CD4-positive, alpha-beta T cell (primary cell): ENCODE data around the gene SLC37A3. TPM values are rescaled to one million over a fixed set of nuclear protein-coding genes. Genes with fewer than 3 reads are reported as not detected.

Experiments used
- ATAC-seq: fragments of 200-7000 bp; cut with Tn5 transposase; one replicate; pipeline ENCODE4 v1.10.0; 2022; ENCODE audit warnings: mild to moderate bottlenecking; ENCODE audit not compliant: poor library complexity
- CTCF ChIA-PET: fragments of 350-600 bp; sonication (Branson Sonifier 250); formaldehyde crosslinking; loops from one replicate; lab custom pipeline; 2021; ENCODE audit warnings: antibody characterized with exemption, inconsistent platforms; lab: Charles Lee
- POLR2A ChIA-PET: fragments of 350-600 bp; sonication (Branson Sonifier 250); formaldehyde crosslinking; loops from one replicate; lab custom pipeline; 2021; ENCODE audit warnings: antibody characterized with exemption, inconsistent platforms; lab: Charles Lee
- DNase-seq, 14 experiments: peaks; one replicate each; pipeline ENCODE4 v3.0.0-alpha.2; 2013 to 2020; ENCODE audit warnings: mixed read lengths in 2 of 14
- H3K27ac ChIP-seq, 2 donors: one replicate each; pipeline versions ENCODE4 v1.5.1 to v1.7.0; 2013; ENCODE audit warnings: low read length in 2 of 2, low read depth in 1 of 2, mild to moderate bottlenecking in 1 of 2
- H3K27me3 ChIP-seq, 2 experiments: 1 replicate in 1 of 2; 2 replicates in 1 of 2; pipeline versions ENCODE4 v1.6.1 to v1.7.0; 2013; ENCODE audit warnings: low read length in 2 of 2, control low read depth in 1 of 2, mild to moderate bottlenecking in 1 of 2, moderate library complexity in 1 of 2; ENCODE audit not compliant: insufficient read depth in 2 of 2, control insufficient read depth in 1 of 2
- H3K36me3 ChIP-seq: one replicate; pipeline ENCODE4 v1.6.1; 2013; ENCODE audit warnings: low read length, control low read depth; ENCODE audit not compliant: insufficient read depth
- H3K4me1 ChIP-seq: one replicate; pipeline ENCODE4 v1.6.1; 2013; ENCODE audit warnings: low read length, control low read depth; ENCODE audit not compliant: insufficient read depth
- H3K4me3 ChIP-seq: one replicate; pipeline ENCODE4 v1.5.1; 2013; ENCODE audit warnings: mild to moderate bottlenecking, low read length, moderate library complexity
- H3K9me3 ChIP-seq, 2 experiments: 1 replicate in 1 of 2; 2 replicates in 1 of 2; pipeline versions ENCODE4 v1.6.1 to v1.7.0; 2013; ENCODE audit warnings: low read length in 2 of 2, mild to moderate bottlenecking in 2 of 2, control low read depth in 1 of 2, moderate library complexity in 1 of 2; ENCODE audit not compliant: control insufficient read depth in 1 of 2, insufficient read depth in 1 of 2
- H3K27ac Mint-ChIP-seq: one replicate; pipeline ENCODE4 v1.8.0; 2020; ENCODE audit warnings: mixed read lengths
- H3K27me3 Mint-ChIP-seq: one replicate; pipeline ENCODE4 v1.8.0; 2021; ENCODE audit warnings: mixed read lengths
- H3K36me3 Mint-ChIP-seq: one replicate; pipeline ENCODE4 v1.8.0; 2021; ENCODE audit warnings: low read depth, mixed read lengths
- H3K4me1 Mint-ChIP-seq: one replicate; pipeline ENCODE4 v1.8.0; 2021; ENCODE audit warnings: low read depth, mixed read lengths
- H3K4me3 Mint-ChIP-seq: one replicate; pipeline ENCODE4 v1.8.0; 2020; ENCODE audit warnings: mild to moderate bottlenecking, mixed read lengths
- H3K9me3 Mint-ChIP-seq: one replicate; pipeline ENCODE4 v1.8.0; 2020; ENCODE audit warnings: mixed read lengths
- CTCF ChIP-seq: fragments of 200-600 bp; IDR thresholded peaks from one replicate; pipeline ENCODE4 v1.8.0; 2022; ENCODE audit warnings: antibody characterized with exemption, mild to moderate bottlenecking
- intact Hi-C, 2 experiments: fragments of 100-400 bp; cut with DNase I in 1 of 2; cut with micrococcal nuclease in 1 of 2; formaldehyde crosslinking; loops; one replicate each; pipeline versions ENCODE4 v1.15.1 to v1.9.0; 2023 to 2025; cut with DNase I, micrococcal nuclease
- total RNA-seq, 174 experiments: library from RNA in 2 of 174; stranded (reverse) in 2 of 174; gene quantifications; one replicate each; pipeline ENCODE4 v1.2.3 and lab custom pipeline; 2021 to 2026

The SLC37A3 gene
- total RNA-seq, 2 experiments from 2014 or later: 23.5 to 25.6 TPM

GRCh38 chr7:140369294-140369693 lies 29.0 kb downstream of the SLC37A3 start:
- no peak for TF ChIP-seq CTCF
- Histone ChIP-seq H3K27me3 (no peaks in the 10 kb centered on the region), H3K27ac (no peak overlapping the region), H3K36me3 (peaks cover 22% of the 10 kb centered on the region), H3K4me1 (peaks cover 1% of the 10 kb centered on the region), H3K9me3 (no peaks in the 10 kb centered on the region), H3K4me3 (no peak overlapping the region)
- ChIA-PET POLR2A (no interaction called here), CTCF (no interaction called here)
- ATAC-seq (no peak), DNase-seq (no peak)
- Mint-ChIP-seq H3K4me3 (no peak overlapping the region), H3K4me1 (no peaks in the 10 kb centered on the region), H3K36me3 (peaks cover 46% of the 10 kb centered on the region), H3K27me3 (no peaks in the 10 kb centered on the region), H3K9me3 (no peaks in the 10 kb centered on the region), H3K27ac (no peak overlapping the region)
- intact Hi-C loops: no loop called here

GRCh38 chr7:140367528-140367927 lies 30.8 kb downstream of the SLC37A3 start:
- Mint-ChIP-seq H3K27me3 (no peaks in the 10 kb centered on the region), H3K27ac (no peak overlapping the region), H3K4me3 (no peak overlapping the region), H3K4me1 (no peaks in the 10 kb centered on the region), H3K9me3 (no peaks in the 10 kb centered on the region), H3K36me3 (peaks cover 54% of the 10 kb centered on the region)
- Histone ChIP-seq H3K9me3 (no peaks in the 10 kb centered on the region), H3K27me3 (no peaks in the 10 kb centered on the region), H3K4me3 (no peak overlapping the region), H3K36me3 (peaks cover 26% of the 10 kb centered on the region), H3K27ac (no peak overlapping the region), H3K4me1 (no peaks in the 10 kb centered on the region)
- TF ChIP-seq CTCF: no peak
- ATAC-seq (no peak), DNase-seq (no peak)
- POLR2A ChIA-PET: no interaction called here
- intact Hi-C loops: no loop called here
- CTCF ChIA-PET: interaction anchor here (0.7 kb wide), 1 partner anchor 38 kb away, joined by 3 read pairs; no protein-coding TSS in a partner anchor

- H3K27me3 Mint-ChIP-seq: no peaks in the 10 kb centered on the region
- peaks cover 7% of the 10 kb centered on the region for H3K4me1 ChIP-seq
- intact Hi-C loops: no loop called here
- H3K36me3 Mint-ChIP-seq: peaks cover 51% of the 10 kb centered on the region
- H3K4me3 Mint-ChIP-seq: no peak overlapping the region
- DNase-seq (no peak), ATAC-seq (no peak)
- H3K27me3 ChIP-seq: no peaks in the 10 kb centered on the region
- no peak for TF ChIP-seq CTCF
- H3K9me3 Mint-ChIP-seq: no peaks in the 10 kb centered on the region
- POLR2A ChIA-PET: interaction anchor here (0.6 to 1.0 kb wide), 2 partner anchors 11 to 1225 kb away, joined by 3 to 5 read pairs; no protein-coding TSS in a partner anchor
- no peaks in the 10 kb centered on the region for H3K9me3 ChIP-seq
- H3K4me3 ChIP-seq: no peak overlapping the region
- CTCF ChIA-PET: no interaction called here
- peaks cover 26% of the 10 kb centered on the region for H3K36me3 ChIP-seq
- peaks cover 9% of the 10 kb centered on the region for H3K4me1 Mint-ChIP-seq
- H3K27ac Mint-ChIP-seq: no peak overlapping the region
- H3K27ac ChIP-seq: no peak overlapping the region
Measured at GRCh38 chr7:140364819-140365218, 33.5 kb downstream of the SLC37A3 start.
